GM12878 (cell line): ENCODE results near the gene VEGFA. TPM values are rescaled to one million over a fixed set of nuclear protein-coding genes. Genes with fewer than 3 reads are reported as not detected.

ENCODE experiments used
- ATAC-seq: fragments of 200-7000 bp; cut with Tn5 transposase; 3 replicates; pipeline ENCODE4 v1.9.1; 2020; ENCODE audit warnings: mild to moderate bottlenecking, moderate library complexity
- BruUV-seq: library from RNA; stranded (reverse); fragments of 400-500 nt; replicated peaks from 2 replicates; lab custom pipeline; 2021; lab: Mats Ljungman, UMichigan
- CTCF ChIA-PET: fragments of 300-600 bp; sonication (Branson Sonifier 250); formaldehyde crosslinking; extraction: SDS; loops from one replicate; lab custom pipeline; 2021; ENCODE audit warnings: inconsistent platforms; lab: Yijun Ruan, JAX
- POLR2A ChIA-PET: fragments of 350-600 bp; formaldehyde crosslinking; extraction: SDS; loops from one replicate; lab custom pipeline; 2021; ENCODE audit warnings: inconsistent platforms; lab: Charles Lee
- RAD21 ChIA-PET: fragments of 300-600 bp; sonication (Branson Sonifier 250); formaldehyde crosslinking; loops from one replicate; lab custom pipeline; 2023; ENCODE audit warnings: antibody characterized with exemption; ENCODE audit not compliant: unreplicated experiment; lab: Charles Lee
- SMC1A ChIA-PET: fragments of 300-600 bp; sonication (Branson Sonifier 250); formaldehyde crosslinking; loops from one replicate; lab custom pipeline; 2023; ENCODE audit not compliant: unreplicated experiment, uncharacterized antibody; lab: Charles Lee
- DNase-seq: peaks from one replicate; pipeline ENCODE4 v3.0.0-alpha.2; 2011; ENCODE audit warnings: low read depth, low spot score
- FAIRE-seq: peaks from 3 replicates; lab custom pipeline; 2011; peaks lifted over from hg19 to GRCh38; lab: Jason Lieb, UNC
- H2AFZ ChIP-seq: 2 replicates; pipeline ENCODE4 v1.6.0; 2011; ENCODE audit warnings: low read depth, low read length, control low read depth; ENCODE audit not compliant: control insufficient read depth
- H3K27ac ChIP-seq: 2 replicates; pipeline ENCODE4 v1.5.1; 2011; ENCODE audit warnings: control low read depth; ENCODE audit not compliant: control insufficient read depth, insufficient read depth
- H3K27me3 ChIP-seq, 2 experiments: replicated peaks in 1 of 2; 2 replicates each; pipeline versions ENCODE4 v1.6.0 to v1.6.1; 2011; ENCODE audit warnings: low read length in 1 of 2; ENCODE audit not compliant: control insufficient read depth in 2 of 2, insufficient read depth in 2 of 2
- H3K36me3 ChIP-seq, 2 experiments: 2 replicates each; pipeline ENCODE4 v1.5.1; 2011; ENCODE audit warnings: low read length in 1 of 2; ENCODE audit not compliant: control insufficient read depth in 2 of 2, insufficient read depth in 2 of 2
- H3K4me1 ChIP-seq: 2 replicates; pipeline ENCODE4 v1.6.1; 2011; ENCODE audit warnings: mild to moderate bottlenecking, low read length, moderate library complexity, mixed read lengths; ENCODE audit not compliant: control insufficient read depth, insufficient read depth
- H3K4me2 ChIP-seq: 2 replicates; pipeline ENCODE4 v1.6.0; 2011; ENCODE audit warnings: control low read depth; ENCODE audit not compliant: control insufficient read depth, insufficient read depth
- H3K4me3 ChIP-seq: fragments of 200-600 bp; sonication (generic); 2 replicates; pipeline ENCODE4 v1.5.1; 2016
- H3K79me2 ChIP-seq: 2 replicates; pipeline ENCODE4 v1.6.0; 2011; ENCODE audit warnings: low read length; ENCODE audit not compliant: control insufficient read depth, insufficient read depth
- H3K9ac ChIP-seq: 2 replicates; pipeline ENCODE4 v1.8.0; 2011; ENCODE audit warnings: low read length, control low read depth, mixed read lengths; ENCODE audit not compliant: control insufficient read depth, insufficient read depth
- H3K9me3 ChIP-seq: replicated peaks from 3 replicates; pipeline ENCODE4 v1.5.1; 2011; ENCODE audit warnings: mild to moderate bottlenecking, low read length; ENCODE audit not compliant: control insufficient read depth, insufficient read depth
- H4K20me1 ChIP-seq: 2 replicates; pipeline ENCODE4 v1.6.0; 2011; ENCODE audit not compliant: control insufficient read depth, insufficient read depth
- IRF4 ChIP-seq: IDR thresholded peaks from 2 replicates; pipeline ENCODE4 v1.6.1; 2011; ENCODE audit warnings: low read depth, low read length
- LARP7 ChIP-seq: fragments of 450-650 bp; IDR thresholded peaks from 2 replicates; pipeline ENCODE4 v1.6.1; 2017; ENCODE audit warnings: mild to moderate bottlenecking
- MTA2 ChIP-seq: fragments of 450-650 bp; IDR thresholded peaks from 2 replicates; pipeline ENCODE4 v1.6.1; 2016; ENCODE audit warnings: low read depth, mild to moderate bottlenecking, moderate library complexity
- MYB ChIP-seq: fragments of 150-350 bp; IDR thresholded peaks from 2 replicates; pipeline ENCODE4 v1.6.1; 2014; ENCODE audit warnings: mild to moderate bottlenecking, low read depth, low read length, borderline replicate concordance
- NRF1 ChIP-seq: conservative IDR thresholded peaks from 2 replicates; pipeline ENCODE4 v1.6.1; 2011; ENCODE audit warnings: mild to moderate bottlenecking, low read depth, low read length, improper control_type of control experiment
- SRF ChIP-seq, 2 experiments: IDR thresholded peaks; 2 replicates each; pipeline ENCODE4 v1.6.1; 2011; ENCODE audit warnings: low read depth in 2 of 2, low read length in 2 of 2, mild to moderate bottlenecking in 1 of 2, moderate library complexity in 1 of 2
- ZNF217 ChIP-seq: fragments of 450-650 bp; IDR thresholded peaks from 2 replicates; pipeline ENCODE4 v1.6.1; 2017; ENCODE audit warnings: antibody characterized with exemption, mild to moderate bottlenecking
- WGBS: methylation state at CpG from one replicate; pipeline ENCODE4 v1.1.6; 2016; ENCODE audit warnings: low lambda C conversion rate; ENCODE audit not compliant: insufficient replicate concordance, insufficient coverage; ENCODE audit errors: missing lambda C conversion rate; 5-methylcytosine and 5-hydroxymethylcytosine counted together
- in situ Hi-C: fragments of 300-500 bp; cut with MboI; formaldehyde crosslinking; loops from 9 replicates; pipeline ENCODE4 v1.14.3; 2018; ENCODE audit warnings: mixed read lengths
- intact Hi-C: fragments of 100-400 bp; cut with micrococcal nuclease; formaldehyde crosslinking; loops from one replicate; pipeline ENCODE4 v1.14.2; 2022; ENCODE audit not compliant: unreplicated experiment
- polyA plus RNA-seq, 11 experiments: library from polyadenylated mRNA; depleted of rRNA in 4 of 11; unstranded in 6 of 11; stranded (reverse) in 5 of 11; fragments of >200 nt; fragmentation: Nextera tagmentation in 4 of 11; fragmentation: Illumina TruSeq in 1 of 11; extraction: Ambion mirVana in 4 of 11; extraction: Trizol in 1 of 11; gene quantifications; 1 replicate in 1 of 11; 2 replicates in 10 of 11; pipeline versions ENCODE4 v1.2.1 to v1.2.3, GENCODE V29; 2011 to 2016; ENCODE audit warnings: inconsistent platforms in 2 of 11, missing spikeins in 2 of 11, low read depth in 1 of 11
- total RNA-seq, 4 experiments: library from RNA; depleted of rRNA in 3 of 4; stranded (reverse); fragments of >200 nt in 3 of 4; fragmentation: Illumina TruSeq in 1 of 4; extraction: Trizol in 1 of 4; gene quantifications; 2 replicates each; pipeline versions ENCODE4 v1.2.1 to v1.2.3, GENCODE V29; 2013 to 2021
- TF ChIP-seq, protein P1 (sequence below): fragments of 450-650 bp; formaldehyde crosslinking; IDR thresholded peaks from 2 replicates; pipeline ENCODE4 v1.5.0; 2022; ENCODE audit warnings: mild to moderate bottlenecking, missing genetic modification characterization

VEGFA gene
- total and polyA plus RNA-seq, 10 of the 15 experiments (the other 5 are each of a cell fraction or from before 2014, with no cell fraction given), result 0.96 to 140 (median 16.9) TPM

DNA sequence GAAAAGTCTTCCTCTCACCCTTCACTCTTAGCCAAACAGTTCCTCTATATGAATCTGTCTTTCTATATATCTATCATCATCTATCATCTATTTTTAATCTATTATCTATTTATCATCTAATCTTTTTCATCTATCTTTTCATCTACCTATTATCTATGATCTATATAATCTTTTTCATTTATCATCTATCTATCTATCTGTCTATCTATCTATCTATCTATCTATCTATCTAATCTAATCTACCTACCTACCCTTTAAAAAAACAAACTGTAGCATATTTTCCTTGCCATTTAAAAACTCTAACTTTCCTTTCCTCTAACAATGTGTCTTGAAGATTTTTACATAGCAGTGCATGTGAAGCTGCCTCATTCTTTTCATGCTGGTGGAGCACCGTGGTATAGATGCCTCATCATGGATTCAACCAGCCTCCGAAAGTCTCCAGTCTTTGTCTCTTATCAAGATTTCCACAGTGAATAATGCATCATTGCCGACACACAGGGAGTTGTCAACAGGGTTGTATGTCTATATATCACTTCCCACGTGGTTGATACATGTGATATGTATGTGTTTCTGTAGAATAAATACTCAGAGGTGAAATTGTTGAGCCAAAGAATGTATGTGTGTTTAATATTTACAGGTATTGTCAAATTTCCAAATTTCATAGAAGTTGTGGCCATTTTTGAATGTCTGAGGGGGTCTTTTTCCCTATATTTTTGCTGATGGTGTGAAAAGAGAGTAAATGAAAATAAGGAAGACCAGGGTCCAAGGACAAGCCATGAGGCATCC, 51.3 kb downstream of the VEGFA start:
- Histone ChIP-seq H3K36me3 (no peaks in the 10 kb centered on the region), H3K4me2 (no peak overlapping the region), H4K20me1 (no peaks in the 10 kb centered on the region), H3K27ac (no peak overlapping the region), H3K27me3 (no peaks in the 10 kb centered on the region; a peak in 2 of 4 replicates), H3K4me1 (no peaks in the 10 kb centered on the region), H3K4me3 (no peak overlapping the region), H3K9me3 (no peaks in the 10 kb centered on the region)
- ATAC-seq, result no peak
- ChIA-PET CTCF (no interaction called here), RAD21 (no interaction called here)
- DNase-seq, result no peak
- TF ChIP-seq MTA2 (no peak), MYB (no peak), ZNF217 (no peak), SRF (IDR thresholded peaks at IDR 0.05; ENCODE audit: low read depth in 2 of 2, low read length in 2 of 2) (no peak), NRF1 (no peak), LARP7 (no peak), IRF4 (no peak)
- TF ChIP-seq, protein P1, sequence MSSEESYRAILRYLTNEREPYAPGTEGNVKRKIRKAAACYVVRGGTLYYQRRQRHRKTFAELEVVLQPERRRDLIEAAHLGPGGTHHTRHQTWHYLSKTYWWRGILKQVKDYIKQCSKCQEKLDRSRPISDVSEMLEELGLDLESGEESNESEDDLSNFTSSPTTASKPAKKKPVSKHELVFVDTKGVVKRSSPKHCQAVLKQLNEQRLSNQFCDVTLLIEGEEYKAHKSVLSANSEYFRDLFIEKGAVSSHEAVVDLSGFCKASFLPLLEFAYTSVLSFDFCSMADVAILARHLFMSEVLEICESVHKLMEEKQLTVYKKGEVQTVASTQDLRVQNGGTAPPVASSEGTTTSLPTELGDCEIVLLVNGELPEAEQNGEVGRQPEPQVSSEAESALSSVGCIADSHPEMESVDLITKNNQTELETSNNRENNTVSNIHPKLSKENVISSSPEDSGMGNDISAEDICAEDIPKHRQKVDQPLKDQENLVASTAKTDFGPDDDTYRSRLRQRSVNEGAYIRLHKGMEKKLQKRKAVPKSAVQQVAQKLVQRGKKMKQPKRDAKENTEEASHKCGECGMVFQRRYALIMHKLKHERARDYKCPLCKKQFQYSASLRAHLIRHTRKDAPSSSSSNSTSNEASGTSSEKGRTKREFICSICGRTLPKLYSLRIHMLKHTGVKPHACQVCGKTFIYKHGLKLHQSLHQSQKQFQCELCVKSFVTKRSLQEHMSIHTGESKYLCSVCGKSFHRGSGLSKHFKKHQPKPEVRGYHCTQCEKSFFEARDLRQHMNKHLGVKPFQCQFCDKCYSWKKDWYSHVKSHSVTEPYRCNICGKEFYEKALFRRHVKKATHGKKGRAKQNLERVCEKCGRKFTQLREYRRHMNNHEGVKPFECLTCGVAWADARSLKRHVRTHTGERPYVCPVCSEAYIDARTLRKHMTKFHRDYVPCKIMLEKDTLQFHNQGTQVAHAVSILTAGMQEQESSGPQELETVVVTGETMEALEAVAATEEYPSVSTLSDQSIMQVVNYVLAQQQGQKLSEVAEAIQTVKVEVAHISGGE, result no peak
- TF ChIP-seq, all 136 proteins: peak for 0
- POLR2A ChIA-PET, result interaction anchor here (0.7 kb wide), 1 partner anchor 44 kb away, joined by 7 read pairs; no protein-coding TSS in a partner anchor
- Histone ChIP-seq H3K9ac (no peak overlapping the region), H3K79me2 (no peaks in the 10 kb centered on the region), H2AFZ (no peak overlapping the region)
- SMC1A ChIA-PET, result interaction anchor here (0.7 to 2.9 kb wide), 4 partner anchors 8 to 24 kb away, joined by 3 to 13 read pairs (median 4); no protein-coding TSS in a partner anchor
- intact Hi-C loops (no loop called here), in situ Hi-C loops (no loop called here)
- WGBS, result 2% methylated on average over 4 of the region's 4 CpGs
- FAIRE-seq, result no peak
- no TSS peak for BruUV-seq
